ENCODE data around the gene CCNY. TPM values are rescaled to one million over a fixed set of nuclear protein-coding genes. Genes with fewer than 3 reads are reported as not detected.

CCNY gene
- total RNA-seq, 2 donors from 2014 or later = 40.1 to 84.6 TPM

GRCh38 chr10:35386594-35387174 lies 50.4 kb downstream of the CCNY start:
- Histone ChIP-seq H3K4me1 (ENCODE audit: control insufficient read depth in 1 of 2, low read depth in 2 of 2) (peaks cover 23 to 42% of the 10 kb centered on the region in 2 donors), H3K9me3 (peaks cover 5% of the 10 kb centered on the region), H3K27me3 (replicated peaks; ENCODE audit: insufficient read depth) (no peaks in the 10 kb centered on the region), H3K27ac (no peak overlapping the region), H3K36me3 (no peaks in the 10 kb centered on the region), H3K4me3 (no peak overlapping the region)
- no peak for TF ChIP-seq CTCF (IDR thresholded peaks at IDR 0.05)
- ATAC-seq (ENCODE audit: insufficient number of reproducible peaks, low FRiP score, low read depth) (no peak), DNase-seq (ENCODE audit: low spot score) (no peak)

DNA sequence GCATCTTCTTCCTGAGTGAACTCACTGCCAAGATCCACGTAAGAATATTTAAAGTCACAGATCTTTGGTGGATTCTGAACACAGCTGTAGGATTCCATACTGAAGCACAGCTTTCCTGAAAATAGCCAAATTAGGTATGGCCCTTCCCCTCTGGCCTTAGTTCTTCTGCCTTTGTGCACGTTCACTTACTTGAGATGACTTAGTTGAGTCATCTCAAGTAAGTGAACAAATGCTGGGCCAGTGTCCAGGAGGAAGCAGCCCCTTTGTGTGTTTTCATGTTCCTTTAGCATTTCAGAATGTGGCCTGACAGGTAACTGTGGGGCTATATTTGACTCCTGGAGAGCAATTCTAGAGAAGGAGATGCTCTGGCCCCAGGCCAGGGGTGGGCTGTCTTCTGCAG lies 51.5 kb downstream of the CCNY start:
- no peak overlapping the region for H3K4me3 ChIP-seq
- H3K9me3 ChIP-seq = peaks cover 5% of the 10 kb centered on the region
- H3K27me3 ChIP-seq (replicated peaks; ENCODE audit: insufficient read depth) = no peaks in the 10 kb centered on the region
- no peaks in the 10 kb centered on the region for H3K36me3 ChIP-seq
- ATAC-seq (ENCODE audit: insufficient number of reproducible peaks, low FRiP score, low read depth) (no peak), DNase-seq (ENCODE audit: low spot score) (no peak)
- H3K27ac ChIP-seq = no peak overlapping the region
- TF ChIP-seq CTCF (IDR thresholded peaks at IDR 0.05) = no peak
- peaks cover 23 to 42% of the 10 kb centered on the region in 2 donors for H3K4me1 ChIP-seq (ENCODE audit: control insufficient read depth in 1 of 2, low read depth in 2 of 2)

GRCh38 chr10:35388197-35388596 lies 51.9 kb downstream of the CCNY start:
- Histone ChIP-seq H3K36me3 (no peaks in the 10 kb centered on the region), H3K27me3 (replicated peaks; ENCODE audit: insufficient read depth) (no peaks in the 10 kb centered on the region), H3K4me1 (ENCODE audit: control insufficient read depth in 1 of 2, low read depth in 2 of 2) (peaks cover 23 to 42% of the 10 kb centered on the region in 2 donors), H3K9me3 (peaks cover 5% of the 10 kb centered on the region), H3K4me3 (no peak overlapping the region), H3K27ac (no peak overlapping the region)
- ATAC-seq (ENCODE audit: insufficient number of reproducible peaks, low FRiP score, low read depth) (no peak), DNase-seq (ENCODE audit: low spot score) (no peak)
- no peak for TF ChIP-seq CTCF (IDR thresholded peaks at IDR 0.05)

DNA sequence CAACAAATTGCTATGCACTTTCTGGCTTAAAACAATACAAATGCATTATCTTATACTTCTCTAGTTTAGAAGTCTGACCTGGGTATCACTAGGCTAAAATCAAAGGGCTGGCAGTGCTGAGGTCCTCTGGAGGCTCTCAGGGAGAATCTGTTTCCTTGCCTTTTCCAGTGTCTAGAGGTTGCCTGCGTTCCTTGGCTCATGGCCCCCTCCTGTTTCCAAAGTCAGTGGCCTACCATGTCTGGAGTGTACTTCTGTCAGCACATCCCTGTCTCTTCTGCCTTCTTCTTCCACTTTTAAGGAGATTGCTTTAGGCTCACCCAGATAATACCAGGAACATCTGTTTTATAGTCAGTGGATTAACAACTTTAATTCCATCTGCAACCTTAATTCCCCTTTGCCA lies 52.4 kb downstream of the CCNY start:
- H3K27me3 ChIP-seq (replicated peaks; ENCODE audit: insufficient read depth) = no peaks in the 10 kb centered on the region

More for the DNA sequence above, 52.4 kb downstream of the CCNY start:
- Histone ChIP-seq H3K4me1 (ENCODE audit: control insufficient read depth in 1 of 2, low read depth in 2 of 2) (peaks cover 23 to 42% of the 10 kb centered on the region in 2 donors), H3K36me3 (no peaks in the 10 kb centered on the region), H3K27ac (no peak overlapping the region), H3K4me3 (no peak overlapping the region), H3K9me3 (peaks cover 5% of the 10 kb centered on the region)
- ATAC-seq (ENCODE audit: insufficient number of reproducible peaks, low FRiP score, low read depth) (no peak), DNase-seq (ENCODE audit: low spot score) (no peak)
- TF ChIP-seq CTCF (IDR thresholded peaks at IDR 0.05) = no peak
